Measurements from ENCODE around the gene ZC3H8.

Gene ZC3H8

GRCh38 chr2:112260295-112260625, 5.4 kb upstream of the ZC3H8 start:
- no peak for TF ChIP-seq CTCF (IDR thresholded peaks at IDR 0.05; ENCODE audit: control insufficient read depth, insufficient read depth, low read depth, low read length, missing control alignments)
- DNase-seq (ENCODE audit: low read depth): no peak
- no peak overlapping the region for H3K4me3 ChIP-seq (ENCODE audit: control insufficient read depth, low read depth, low read length)

DNA sequence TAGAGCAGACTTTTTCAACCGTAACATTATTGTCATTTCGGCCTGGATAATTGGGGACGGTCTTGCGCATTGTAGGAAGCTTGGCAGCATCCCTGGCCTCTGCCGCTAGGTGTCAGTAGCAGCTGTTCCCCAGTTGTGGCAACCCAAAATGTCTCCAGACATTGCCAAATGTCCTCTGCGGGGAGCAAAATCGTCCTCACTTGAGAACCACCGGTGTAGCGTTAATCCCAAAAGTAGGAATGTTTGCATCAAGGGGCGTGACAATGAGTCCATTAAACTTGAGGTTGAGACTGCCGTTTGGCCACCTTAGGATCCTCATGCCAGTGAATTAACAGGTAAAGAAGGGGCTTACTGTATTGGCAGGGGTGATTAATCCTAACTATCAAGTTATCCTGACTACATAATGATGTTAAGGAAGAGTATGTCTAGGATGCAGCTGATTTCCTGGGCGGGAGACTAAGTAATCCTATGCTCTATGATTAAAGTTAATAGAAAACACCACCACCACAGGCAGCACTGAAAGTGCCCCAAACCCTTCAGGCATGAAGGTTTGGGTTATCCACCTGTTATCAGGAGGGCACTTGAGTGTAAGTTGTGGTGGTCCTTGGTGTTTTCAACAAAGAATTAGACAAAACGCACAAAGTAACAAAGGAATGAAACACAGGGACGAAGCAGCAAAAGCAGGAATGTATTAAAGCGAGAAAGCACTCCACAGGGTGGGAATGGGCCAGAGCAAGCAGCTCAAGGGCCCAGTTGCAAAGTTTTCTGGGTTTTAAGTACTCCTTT, 4.9 kb upstream of the ZC3H8 start:
- peak; percentile 99 for TF ChIP-seq CTCF (IDR thresholded peaks at IDR 0.05; ENCODE audit: control insufficient read depth, insufficient read depth, low read depth, low read length, missing control alignments)
- H3K4me3 ChIP-seq (ENCODE audit: control insufficient read depth, low read depth, low read length): no peak overlapping the region
- DNase-seq (ENCODE audit: low read depth): peak; percentile 57

DNA sequence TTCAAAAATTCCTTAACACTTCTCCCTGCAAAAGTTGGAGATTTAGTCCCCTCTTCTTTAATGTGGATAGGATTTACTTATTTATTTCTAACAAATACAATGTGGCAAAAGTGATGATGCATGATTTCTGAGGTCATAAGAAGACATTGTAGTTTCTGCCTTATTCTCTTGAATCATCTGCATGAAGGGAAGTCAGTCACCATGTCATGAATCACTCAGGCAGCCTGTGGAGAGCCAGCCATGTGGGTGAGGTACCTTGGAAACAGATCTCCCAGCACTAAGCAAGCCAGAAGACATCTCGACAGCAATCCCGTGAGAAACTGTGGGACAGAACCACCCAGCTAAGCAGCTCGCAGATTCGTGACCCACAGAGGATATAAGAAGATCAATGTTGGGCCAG, 2.7 kb upstream of the ZC3H8 start:
- H3K4me3 ChIP-seq (ENCODE audit: control insufficient read depth, low read depth, low read length): no peak overlapping the region
- TF ChIP-seq CTCF (IDR thresholded peaks at IDR 0.05; ENCODE audit: control insufficient read depth, insufficient read depth, low read depth, low read length, missing control alignments): no peak
- no peak for DNase-seq (ENCODE audit: low read depth)

GRCh38 chr2:112256654-112257053, 1.8 kb upstream of the ZC3H8 start:
- DNase-seq (ENCODE audit: low read depth): no peak
- H3K4me3 ChIP-seq (ENCODE audit: control insufficient read depth, low read depth, low read length): no peak overlapping the region
- TF ChIP-seq CTCF (IDR thresholded peaks at IDR 0.05; ENCODE audit: control insufficient read depth, insufficient read depth, low read depth, low read length, missing control alignments): no peak

GRCh38 chr2:112255875-112256274, 1.0 kb upstream of the ZC3H8 start:
- no peak for DNase-seq (ENCODE audit: low read depth)
- no peak for TF ChIP-seq CTCF (IDR thresholded peaks at IDR 0.05; ENCODE audit: control insufficient read depth, insufficient read depth, low read depth, low read length, missing control alignments)
- H3K4me3 ChIP-seq (ENCODE audit: control insufficient read depth, low read depth, low read length): no peak overlapping the region

GRCh38 chr2:112253261-112253815, 1.5 kb downstream of the ZC3H8 start:
- no peak overlapping the region for H3K4me3 ChIP-seq (ENCODE audit: control insufficient read depth, low read depth, low read length)
- no peak for DNase-seq (ENCODE audit: low read depth)
- TF ChIP-seq CTCF (IDR thresholded peaks at IDR 0.05; ENCODE audit: control insufficient read depth, insufficient read depth, low read depth, low read length, missing control alignments): no peak

Measured in AG09309 (cell line).